ENCODE measurements around the gene MYBBP1A. TPM values are rescaled to one million over a fixed set of nuclear protein-coding genes. Genes with fewer than 3 reads are reported as not detected.

The MYBBP1A gene
- total and polyA plus RNA-seq, 2 of the 8 experiments (the other 6 are each of a cell fraction or from before 2014, with no cell fraction given), result 46.8 to 151 TPM

- TF ChIP-seq CHD7 (IDR thresholded peaks at IDR 0.05; ENCODE audit: insufficient replicate concordance, low read length), result no peak
- TF ChIP-seq EZH2 (IDR thresholded peaks at IDR 0.05; ENCODE audit: low read depth, low read length, severe bottlenecking), result no peak
- no peak for TF ChIP-seq HDAC6 (IDR thresholded peaks at IDR 0.05; ENCODE audit: low read depth, low read length)
- no peak for TF ChIP-seq RBBP5 (IDR thresholded peaks at IDR 0.05; ENCODE audit: borderline replicate concordance, low read depth, low read length)
- TF ChIP-seq RNF2 (IDR thresholded peaks at IDR 0.05; ENCODE audit: borderline replicate concordance, low read depth, low read length, missing control alignments, poor library complexity, severe bottlenecking), result no peak
- TF ChIP-seq CREB1 (IDR thresholded peaks at IDR 0.05), result no peak
- no peak for TF ChIP-seq JUND (IDR thresholded peaks at IDR 0.05; ENCODE audit: low read length)
- TF ChIP-seq CBX8 (IDR thresholded peaks at IDR 0.05; ENCODE audit: borderline replicate concordance, low read depth, low read length), result no peak
- no peak for TF ChIP-seq HDAC2 (IDR thresholded peaks at IDR 0.05; ENCODE audit: borderline replicate concordance in 1 of 2, low read depth in 2 of 2, low read length in 2 of 2)
- no peak for TF ChIP-seq ASH2L (IDR thresholded peaks at IDR 0.05; ENCODE audit: low read length)
- no peak for TF ChIP-seq BCL11A (IDR thresholded peaks at IDR 0.05; ENCODE audit: low read depth in 2 of 2, low read length in 2 of 2)
Measured at GRCh38 chr17:4573669-4574068, 18.5 kb upstream of the MYBBP1A start (continued).
